ENCODE data around the gene PRR14.
A peak's percentile ranks its signal among the peaks of the same experiment; 100 is the strongest.

The PRR14 gene

GRCh38 chr16:30647274-30647571 is 3.5 kb upstream of the PRR14 start:
- no peak for DNase-seq
- no peak overlapping the region for H3K4me3 ChIP-seq
- no peak overlapping the region for H3K27ac ChIP-seq
- H3K36me3 ChIP-seq: no peaks in the 10 kb centered on the region
- intact Hi-C loops (cut with DNase I; ENCODE audit: low total_unique reads): no loop called here
- no peaks in the 10 kb centered on the region for H3K9me3 ChIP-seq
- H3K27me3 ChIP-seq: no peaks in the 10 kb centered on the region
- H3K4me1 ChIP-seq: peaks cover 0 to 14% (median 8%) of the 10 kb centered on the region in 4 donors
- TF ChIP-seq, protein P1, sequence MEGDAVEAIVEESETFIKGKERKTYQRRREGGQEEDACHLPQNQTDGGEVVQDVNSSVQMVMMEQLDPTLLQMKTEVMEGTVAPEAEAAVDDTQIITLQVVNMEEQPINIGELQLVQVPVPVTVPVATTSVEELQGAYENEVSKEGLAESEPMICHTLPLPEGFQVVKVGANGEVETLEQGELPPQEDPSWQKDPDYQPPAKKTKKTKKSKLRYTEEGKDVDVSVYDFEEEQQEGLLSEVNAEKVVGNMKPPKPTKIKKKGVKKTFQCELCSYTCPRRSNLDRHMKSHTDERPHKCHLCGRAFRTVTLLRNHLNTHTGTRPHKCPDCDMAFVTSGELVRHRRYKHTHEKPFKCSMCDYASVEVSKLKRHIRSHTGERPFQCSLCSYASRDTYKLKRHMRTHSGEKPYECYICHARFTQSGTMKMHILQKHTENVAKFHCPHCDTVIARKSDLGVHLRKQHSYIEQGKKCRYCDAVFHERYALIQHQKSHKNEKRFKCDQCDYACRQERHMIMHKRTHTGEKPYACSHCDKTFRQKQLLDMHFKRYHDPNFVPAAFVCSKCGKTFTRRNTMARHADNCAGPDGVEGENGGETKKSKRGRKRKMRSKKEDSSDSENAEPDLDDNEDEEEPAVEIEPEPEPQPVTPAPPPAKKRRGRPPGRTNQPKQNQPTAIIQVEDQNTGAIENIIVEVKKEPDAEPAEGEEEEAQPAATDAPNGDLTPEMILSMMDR (IDR thresholded peaks at IDR 0.05): no peak

GRCh38 chr16:30649725-30650368 is 913 bp upstream of the PRR14 start:
- intact Hi-C loops (cut with DNase I; ENCODE audit: low total_unique reads): no loop called here
- Histone ChIP-seq H3K36me3 (peaks cover 23 to 26% (median 24%) of the 10 kb centered on the region in 3 donors), H3K27me3 (no peaks in the 10 kb centered on the region), H3K9me3 (no peaks in the 10 kb centered on the region), H3K4me1 (peaks cover 0 to 30% (median 17%) of the 10 kb centered on the region in 4 donors), H3K4me3 (peak overlapping the region; percentile 71 to 99), H3K27ac (peak overlapping the region; percentile 92 to 94)
- DNase-seq: peak in 1 of 2 donors; percentile 44
- TF ChIP-seq, protein P1 (IDR thresholded peaks at IDR 0.05): no peak

DNA sequence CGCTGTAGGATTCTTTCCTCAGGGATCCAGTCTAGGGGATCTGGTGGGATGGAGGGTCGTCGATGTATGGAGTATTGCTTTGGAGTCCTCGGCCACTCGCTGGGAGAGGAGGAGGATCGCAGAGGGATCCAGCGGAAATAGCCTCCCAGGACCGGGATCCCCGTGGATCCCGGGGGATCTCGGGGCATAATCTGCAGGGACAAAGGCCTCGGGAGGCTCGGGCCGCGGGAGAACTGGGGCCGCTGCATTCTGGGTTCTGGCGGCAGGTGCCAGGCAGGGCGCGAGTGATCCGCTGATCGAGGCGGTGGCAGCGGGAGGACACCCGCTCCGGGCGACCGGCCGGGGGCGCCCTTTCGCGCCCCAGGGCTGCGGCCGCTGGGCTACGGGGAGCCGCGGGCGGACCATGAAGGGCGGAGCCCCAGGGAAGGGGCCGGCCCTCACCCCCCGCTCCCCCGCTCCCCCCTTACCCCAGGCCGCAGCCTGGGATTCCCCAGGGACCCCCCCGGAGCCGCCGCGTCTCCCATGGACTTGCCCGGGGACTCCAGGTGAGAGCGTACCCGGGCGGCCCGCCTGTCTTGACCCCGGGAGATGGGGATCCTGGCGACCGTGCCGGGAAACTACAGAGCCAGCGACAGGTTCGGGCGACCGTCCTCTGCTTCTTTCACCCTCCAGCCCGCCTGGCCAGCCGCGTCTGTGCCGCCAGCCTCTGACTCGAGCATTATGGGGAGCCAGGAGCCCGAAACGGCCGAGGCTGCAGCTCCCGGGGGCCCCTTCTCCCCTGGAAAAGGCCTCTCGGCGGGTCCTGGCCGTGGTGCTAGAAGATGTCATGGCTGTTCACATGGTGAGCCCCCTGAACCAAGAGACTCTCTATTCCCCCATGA is 604 bp downstream of the PRR14 start:
- Histone ChIP-seq H3K9me3 (no peaks in the 10 kb centered on the region), H3K4me1 (peaks cover 0 to 30% (median 17%) of the 10 kb centered on the region in 4 donors), H3K4me3 (peak overlapping the region; percentile 71 to 99), H3K36me3 (peaks cover 38 to 41% (median 40%) of the 10 kb centered on the region in 3 donors), H3K27me3 (no peaks in the 10 kb centered on the region), H3K27ac (peak overlapping the region; percentile 92 to 94)
- intact Hi-C loops (cut with DNase I; ENCODE audit: low total_unique reads): no loop called here
- DNase-seq: peak; percentile 42 to 86
- TF ChIP-seq, protein P1 (IDR thresholded peaks at IDR 0.05): peak; percentile 46 to 62

- no peaks in the 10 kb centered on the region for H3K27me3 ChIP-seq
- no peaks in the 10 kb centered on the region for H3K9me3 ChIP-seq
- TF ChIP-seq, protein P1 (IDR thresholded peaks at IDR 0.05): no peak
- peak overlapping the region; percentile 71 to 99 for H3K4me3 ChIP-seq
- H3K27ac ChIP-seq: peak overlapping the region; percentile 92 to 94
- H3K36me3 ChIP-seq: peaks cover 38 to 46% (median 44%) of the 10 kb centered on the region in 3 donors
- no peak for DNase-seq
- H3K4me1 ChIP-seq: peaks cover 0 to 36% (median 21%) of the 10 kb centered on the region in 4 donors
- intact Hi-C loops (cut with DNase I; ENCODE audit: low total_unique reads): no loop called here
These were observed 1.2 kb downstream of the PRR14 start for GRCh38 chr16:30652005-30652296.

DNA sequence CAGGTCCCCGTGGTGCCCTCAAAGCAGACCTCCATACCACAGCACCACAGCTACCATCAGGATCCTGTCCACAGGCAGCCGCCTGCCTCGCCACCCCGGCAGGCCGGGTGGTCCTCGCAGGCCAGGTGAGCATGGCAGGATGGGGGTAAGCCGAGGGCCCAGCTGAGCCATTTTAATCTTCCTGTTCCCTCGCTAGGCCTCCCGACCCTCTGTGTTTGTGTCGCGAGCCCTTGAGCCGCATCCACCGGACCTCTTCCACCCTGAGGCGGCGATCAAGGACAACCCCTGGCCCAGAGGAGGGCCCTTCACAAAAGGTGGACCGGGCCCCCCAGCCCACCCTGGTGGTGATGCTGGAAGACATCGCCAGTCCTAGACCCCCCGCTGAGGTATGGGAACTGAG is 2.0 kb downstream of the PRR14 start:
- Histone ChIP-seq H3K9me3 (no peaks in the 10 kb centered on the region), H3K4me3 (no peak overlapping the region), H3K27ac (peak overlapping the region; percentile 92 to 94), H3K4me1 (peaks cover 0 to 42% (median 27%) of the 10 kb centered on the region in 4 donors), H3K27me3 (no peaks in the 10 kb centered on the region), H3K36me3 (peaks cover 38 to 46% (median 44%) of the 10 kb centered on the region in 3 donors)
- TF ChIP-seq, protein P1 (IDR thresholded peaks at IDR 0.05): no peak
- intact Hi-C loops (cut with DNase I; ENCODE audit: low total_unique reads): no loop called here
- DNase-seq: no peak
